Measurements from ENCODE around the gene NALCN. TPM values are rescaled to one million over a fixed set of nuclear protein-coding genes. Genes with fewer than 3 reads are reported as not detected.
A peak's percentile ranks its signal among the peaks of the same experiment; 100 is the strongest.

Gene NALCN
- total RNA-seq, 1 donor from 2014 or later, result 1.1 TPM

DNA sequence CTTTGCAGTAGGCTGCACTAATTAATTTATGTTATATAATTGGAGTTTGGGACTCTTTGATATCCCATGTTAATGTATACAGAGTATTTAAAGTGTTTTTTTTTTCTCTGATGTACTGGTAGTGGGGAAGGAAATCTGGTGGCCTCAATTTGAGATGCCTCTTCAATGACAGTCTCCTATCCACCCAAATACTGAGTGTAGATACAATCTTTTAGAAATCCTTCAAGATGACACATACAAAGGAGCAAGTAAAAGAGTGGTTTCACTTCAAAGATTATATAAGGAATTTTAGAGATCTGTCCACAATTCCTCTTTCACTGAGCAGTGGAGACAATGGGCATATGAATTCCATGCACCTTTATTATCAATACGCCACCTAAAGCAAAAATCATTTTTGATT, 15.1 kb downstream of the NALCN start:
- no peaks in the 10 kb centered on the region for H3K36me3 Mint-ChIP-seq (ENCODE audit: low read depth, unreplicated experiment)
- Histone ChIP-seq H3K4me2 (ENCODE audit: low read length) (no peak overlapping the region), H3K4me3 (ENCODE audit: insufficient read depth, low read depth, low read length) (no peak overlapping the region), H3K27ac (ENCODE audit: low read depth, low read length) (no peak overlapping the region), H3K9me3 (ENCODE audit: insufficient read depth, low read depth, low read length) (no peaks in the 10 kb centered on the region), H2AFZ (ENCODE audit: low read depth, low read length) (no peak overlapping the region), H3K79me2 (ENCODE audit: insufficient read depth, low read length) (no peaks in the 10 kb centered on the region), H4K20me1 (ENCODE audit: insufficient read depth, low read length) (no peaks in the 10 kb centered on the region), H3K27me3 (ENCODE audit: insufficient read depth, low read length) (no peaks in the 10 kb centered on the region), H3K4me1 (ENCODE audit: insufficient read depth, low read length) (peaks cover 25% of the 10 kb centered on the region), H3K36me3 (ENCODE audit: insufficient read depth, low read length) (no peaks in the 10 kb centered on the region), H3K9ac (ENCODE audit: low read length) (no peak overlapping the region)
- FAIRE-seq (no peak), DNase-seq (ENCODE audit: low read depth) (no peak)
- H3K27me3 Mint-ChIP-seq (ENCODE audit: low read depth, unreplicated experiment), result no peaks in the 10 kb centered on the region
- H3K9me3 Mint-ChIP-seq (ENCODE audit: unreplicated experiment), result no peaks in the 10 kb centered on the region
- peaks cover 39% of the 10 kb centered on the region for H3K4me1 Mint-ChIP-seq (ENCODE audit: low read depth, unreplicated experiment)
- H3K27ac Mint-ChIP-seq (ENCODE audit: unreplicated experiment), result no peak overlapping the region
- no peak for TF ChIP-seq EZH2 (IDR thresholded peaks at IDR 0.05; ENCODE audit: insufficient read depth, low read length)
- TF ChIP-seq, protein P1, sequence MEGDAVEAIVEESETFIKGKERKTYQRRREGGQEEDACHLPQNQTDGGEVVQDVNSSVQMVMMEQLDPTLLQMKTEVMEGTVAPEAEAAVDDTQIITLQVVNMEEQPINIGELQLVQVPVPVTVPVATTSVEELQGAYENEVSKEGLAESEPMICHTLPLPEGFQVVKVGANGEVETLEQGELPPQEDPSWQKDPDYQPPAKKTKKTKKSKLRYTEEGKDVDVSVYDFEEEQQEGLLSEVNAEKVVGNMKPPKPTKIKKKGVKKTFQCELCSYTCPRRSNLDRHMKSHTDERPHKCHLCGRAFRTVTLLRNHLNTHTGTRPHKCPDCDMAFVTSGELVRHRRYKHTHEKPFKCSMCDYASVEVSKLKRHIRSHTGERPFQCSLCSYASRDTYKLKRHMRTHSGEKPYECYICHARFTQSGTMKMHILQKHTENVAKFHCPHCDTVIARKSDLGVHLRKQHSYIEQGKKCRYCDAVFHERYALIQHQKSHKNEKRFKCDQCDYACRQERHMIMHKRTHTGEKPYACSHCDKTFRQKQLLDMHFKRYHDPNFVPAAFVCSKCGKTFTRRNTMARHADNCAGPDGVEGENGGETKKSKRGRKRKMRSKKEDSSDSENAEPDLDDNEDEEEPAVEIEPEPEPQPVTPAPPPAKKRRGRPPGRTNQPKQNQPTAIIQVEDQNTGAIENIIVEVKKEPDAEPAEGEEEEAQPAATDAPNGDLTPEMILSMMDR (IDR thresholded peaks at IDR 0.05; ENCODE audit: insufficient read depth, low read depth, low read length), result no peak
- no peak overlapping the region for H3K4me3 Mint-ChIP-seq (ENCODE audit: unreplicated experiment)

DNA sequence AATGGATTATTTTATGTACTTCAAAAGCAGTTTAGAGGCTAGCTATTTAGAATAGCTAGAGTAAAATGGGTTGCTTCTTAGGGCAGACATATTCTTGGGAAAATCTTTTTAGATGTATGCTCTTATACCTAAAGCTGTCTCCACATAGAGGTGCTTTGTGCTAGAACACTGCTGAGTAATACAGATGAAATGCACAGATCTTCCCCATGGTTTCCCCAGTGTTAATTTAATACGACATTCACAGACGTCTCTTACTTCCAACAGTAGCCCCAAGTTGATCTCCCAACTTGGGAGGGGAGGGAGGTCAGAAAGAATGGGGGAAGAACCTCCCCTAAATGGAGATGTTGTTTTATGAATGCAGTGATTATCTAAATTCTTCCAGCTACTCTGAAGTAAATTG, 16.9 kb downstream of the NALCN start:
- Mint-ChIP-seq H3K4me1 (ENCODE audit: low read depth, unreplicated experiment) (peaks cover 39% of the 10 kb centered on the region), H3K9me3 (ENCODE audit: unreplicated experiment) (no peaks in the 10 kb centered on the region), H3K27ac (ENCODE audit: unreplicated experiment) (peak overlapping the region; percentile 84), H3K4me3 (ENCODE audit: unreplicated experiment) (no peak overlapping the region), H3K36me3 (ENCODE audit: low read depth, unreplicated experiment) (no peaks in the 10 kb centered on the region), H3K27me3 (ENCODE audit: low read depth, unreplicated experiment) (no peaks in the 10 kb centered on the region)
- FAIRE-seq (peak; percentile 37), DNase-seq (ENCODE audit: low read depth) (peak; percentile 75)
- no peaks in the 10 kb centered on the region for H3K9me3 ChIP-seq (ENCODE audit: insufficient read depth, low read depth, low read length)
- H3K4me3 ChIP-seq (ENCODE audit: insufficient read depth, low read depth, low read length), result no peak overlapping the region
- H3K36me3 ChIP-seq (ENCODE audit: insufficient read depth, low read length), result no peaks in the 10 kb centered on the region
- no peaks in the 10 kb centered on the region for H3K79me2 ChIP-seq (ENCODE audit: insufficient read depth, low read length)
- peaks cover 25% of the 10 kb centered on the region for H3K4me1 ChIP-seq (ENCODE audit: insufficient read depth, low read length)
- peak overlapping the region; percentile 73 for H3K27ac ChIP-seq (ENCODE audit: low read depth, low read length)
- peak overlapping the region; percentile 4 for H3K9ac ChIP-seq (ENCODE audit: low read length)
- H3K27me3 ChIP-seq (ENCODE audit: insufficient read depth, low read length), result no peaks in the 10 kb centered on the region
- TF ChIP-seq, protein P1 (IDR thresholded peaks at IDR 0.05; ENCODE audit: insufficient read depth, low read depth, low read length), result no peak
- no peak for TF ChIP-seq EZH2 (IDR thresholded peaks at IDR 0.05; ENCODE audit: insufficient read depth, low read length)
- no peaks in the 10 kb centered on the region for H4K20me1 ChIP-seq (ENCODE audit: insufficient read depth, low read length)
- no peak overlapping the region for H2AFZ ChIP-seq (ENCODE audit: low read depth, low read length)
- peak overlapping the region; percentile 73 for H3K4me2 ChIP-seq (ENCODE audit: low read length)

DNA sequence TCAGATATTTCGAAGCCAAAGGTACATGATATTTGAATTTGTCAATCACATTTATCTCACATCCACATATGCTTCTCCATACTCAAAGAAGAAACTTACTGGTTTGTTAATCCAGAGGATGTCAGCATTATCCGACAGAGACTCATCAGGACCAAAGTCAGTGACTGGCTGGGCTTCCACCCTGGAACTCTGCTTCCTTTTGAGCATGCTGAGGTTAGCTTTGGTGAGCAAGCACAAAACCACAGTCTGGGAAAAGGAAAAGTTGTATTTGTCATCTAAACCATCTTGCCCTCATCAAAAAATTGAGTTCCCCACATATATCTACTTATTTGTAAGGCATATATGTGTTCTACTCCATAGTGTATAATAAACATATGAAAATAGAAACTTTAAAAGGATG, 17.4 kb downstream of the NALCN start:
- H3K4me2 ChIP-seq (ENCODE audit: low read length), result peak overlapping the region; percentile 73
- Mint-ChIP-seq H3K27me3 (ENCODE audit: low read depth, unreplicated experiment) (no peaks in the 10 kb centered on the region), H3K9me3 (ENCODE audit: unreplicated experiment) (no peaks in the 10 kb centered on the region), H3K4me3 (ENCODE audit: unreplicated experiment) (no peak overlapping the region), H3K36me3 (ENCODE audit: low read depth, unreplicated experiment) (no peaks in the 10 kb centered on the region), H3K27ac (ENCODE audit: unreplicated experiment) (peak overlapping the region; percentile 95), H3K4me1 (ENCODE audit: low read depth, unreplicated experiment) (peaks cover 39% of the 10 kb centered on the region)
- peak overlapping the region; percentile 47 for H3K9ac ChIP-seq (ENCODE audit: low read length)
- H2AFZ ChIP-seq (ENCODE audit: low read depth, low read length), result no peak overlapping the region
- peaks cover 25% of the 10 kb centered on the region for H3K4me1 ChIP-seq (ENCODE audit: insufficient read depth, low read length)
- no peaks in the 10 kb centered on the region for H3K27me3 ChIP-seq (ENCODE audit: insufficient read depth, low read length)
- peak; percentile 94 for DNase-seq (ENCODE audit: low read depth)
- FAIRE-seq, result peak; percentile 93
- H3K27ac ChIP-seq (ENCODE audit: low read depth, low read length), result peak overlapping the region; percentile 73
- H3K4me3 ChIP-seq (ENCODE audit: insufficient read depth, low read depth, low read length), result no peak overlapping the region
- no peaks in the 10 kb centered on the region for H3K36me3 ChIP-seq (ENCODE audit: insufficient read depth, low read length)
- no peaks in the 10 kb centered on the region for H4K20me1 ChIP-seq (ENCODE audit: insufficient read depth, low read length)
- TF ChIP-seq, protein P1 (IDR thresholded peaks at IDR 0.05; ENCODE audit: insufficient read depth, low read depth, low read length), result no peak
- TF ChIP-seq EZH2 (IDR thresholded peaks at IDR 0.05; ENCODE audit: insufficient read depth, low read length), result no peak
- no peaks in the 10 kb centered on the region for H3K79me2 ChIP-seq (ENCODE audit: insufficient read depth, low read length)
- H3K9me3 ChIP-seq (ENCODE audit: insufficient read depth, low read depth, low read length), result no peaks in the 10 kb centered on the region

Data from astrocyte (in vitro differentiated cells and primary cell).